GM18873 (cell line): Measurements from ENCODE around the gene TFB1M.

Source experiments
- ATAC-seq: cut with Tn5 transposase; IDR thresholded peaks from one replicate; pipeline ENCODE4 v1.9.1; 2021; ENCODE audit warnings: mild to moderate bottlenecking, moderate library complexity, moderate number of reproducible peaks; ENCODE audit not compliant: unreplicated experiment, low FRiP score

The TFB1M gene

DNA sequence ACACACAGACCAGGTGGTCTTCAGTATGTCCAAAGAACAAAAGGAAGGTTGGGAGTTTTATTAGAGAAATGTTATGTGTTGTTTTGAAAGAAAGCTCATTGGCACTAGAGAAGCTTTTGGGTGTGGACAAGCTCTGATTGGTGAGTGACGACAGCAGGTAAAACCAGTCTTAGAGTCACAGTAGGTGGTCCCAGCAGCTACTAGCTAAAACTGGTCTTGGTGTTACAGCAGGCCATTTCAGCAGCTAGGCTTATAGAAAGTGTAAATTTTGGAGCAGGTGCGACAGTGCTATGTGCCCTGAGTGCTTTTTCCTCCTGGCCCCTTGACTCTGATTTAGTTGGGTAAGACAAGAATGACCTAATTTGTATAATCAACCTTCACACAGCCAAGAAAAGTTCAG lies 46.9 kb downstream of the TFB1M start:
- ATAC-seq = no peak

DNA sequence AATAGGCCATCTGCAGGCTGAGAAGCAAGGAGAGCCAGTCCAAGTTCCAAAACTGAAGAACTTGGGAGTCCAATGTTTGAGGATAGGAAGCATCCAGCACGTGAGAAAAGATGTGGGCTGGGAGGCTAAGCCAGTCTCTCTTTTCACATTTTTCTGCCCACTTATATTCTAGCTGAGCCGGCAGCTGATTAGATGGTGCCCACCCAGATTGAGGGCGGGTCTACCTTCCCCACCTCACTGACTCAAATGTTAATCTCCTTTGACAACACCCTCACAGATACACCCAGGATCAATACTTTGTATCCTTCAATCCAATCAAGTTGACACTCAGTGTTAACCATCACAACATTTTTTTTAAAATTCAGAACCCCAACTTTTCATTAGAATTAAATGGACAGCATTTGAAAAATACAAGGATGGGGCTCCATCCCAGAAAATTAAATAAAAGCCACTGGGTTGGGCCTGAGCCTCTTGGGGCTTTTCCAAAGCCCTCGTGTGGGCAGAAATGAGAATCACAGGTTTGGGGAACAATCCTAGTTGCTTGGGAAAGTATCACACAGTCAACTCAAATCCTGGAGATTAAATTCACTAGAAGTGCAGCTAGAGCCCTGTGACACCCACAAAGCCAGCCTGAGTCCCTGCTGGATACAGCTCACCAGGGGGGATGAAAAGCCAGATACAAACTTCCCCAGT lies 48.3 kb downstream of the TFB1M start:
- no peak for ATAC-seq

DNA sequence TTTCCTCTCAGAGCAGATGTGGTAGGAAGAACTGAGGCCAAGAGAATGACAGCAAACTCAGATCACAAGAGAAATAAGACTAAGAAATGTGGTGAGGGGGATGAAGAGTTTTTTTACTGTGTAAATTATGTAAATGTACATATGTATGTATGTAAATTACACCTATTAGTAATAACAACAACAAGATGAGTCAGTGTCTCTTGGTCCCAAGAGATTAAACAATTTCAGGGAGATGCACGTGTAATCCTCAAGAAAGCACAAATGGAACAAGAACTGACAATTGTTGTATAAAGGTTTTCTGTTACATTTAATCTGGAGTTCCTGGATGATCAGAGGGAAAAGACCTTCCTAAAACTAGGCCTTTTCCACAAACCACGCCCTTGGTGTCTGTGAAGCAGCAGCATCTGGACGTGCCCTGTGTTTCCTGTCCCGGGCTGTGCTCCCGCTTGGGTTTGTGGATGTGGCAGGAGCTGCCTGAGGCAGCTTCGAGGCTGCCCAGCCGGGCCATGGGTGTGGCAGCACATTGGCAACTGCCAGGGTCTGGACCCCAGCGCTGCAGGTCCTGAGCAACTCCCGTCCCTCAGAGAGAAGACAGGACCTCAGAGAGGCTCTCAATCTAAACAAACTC lies 49.5 kb downstream of the TFB1M start:
- no peak for ATAC-seq

DNA sequence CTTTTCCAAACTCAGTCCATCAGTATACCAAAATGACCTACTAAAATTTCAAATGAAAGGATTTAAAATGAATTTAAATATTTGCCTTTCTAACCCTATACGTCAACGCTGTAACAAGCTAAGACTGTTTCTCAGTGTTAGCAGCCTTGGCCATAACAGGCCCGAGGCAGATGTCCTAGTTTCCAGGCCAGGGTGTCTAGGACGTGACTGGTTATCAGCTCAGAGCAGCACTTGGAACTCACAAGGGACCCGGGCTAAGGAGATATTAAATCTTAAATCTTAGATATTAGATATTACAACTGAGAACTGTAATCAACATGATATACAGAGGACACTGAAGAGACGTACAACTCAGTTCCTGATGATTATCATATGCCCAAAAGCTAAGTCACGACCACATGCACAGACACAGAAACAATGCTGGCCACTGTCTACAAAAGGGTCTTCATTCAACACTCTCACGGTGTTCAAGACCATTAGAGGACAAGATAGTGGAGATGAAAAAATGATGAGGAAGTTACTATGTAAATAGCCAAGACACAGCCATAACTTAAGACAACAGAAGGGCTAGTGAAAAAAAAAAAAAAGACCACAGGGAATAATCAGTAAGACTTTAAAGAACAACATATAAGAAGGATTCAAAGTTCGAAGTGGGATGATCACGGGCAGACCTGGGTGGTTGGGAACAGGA lies 50.8 kb downstream of the TFB1M start, which contains the start of gene CLDN20:
TSS of gene CLDN20 (plus strand) at position 641 of the 691 bp plus-strand sequence. CDS start 11,707 bp downstream, outside the sequence.
- no peak for ATAC-seq

DNA sequence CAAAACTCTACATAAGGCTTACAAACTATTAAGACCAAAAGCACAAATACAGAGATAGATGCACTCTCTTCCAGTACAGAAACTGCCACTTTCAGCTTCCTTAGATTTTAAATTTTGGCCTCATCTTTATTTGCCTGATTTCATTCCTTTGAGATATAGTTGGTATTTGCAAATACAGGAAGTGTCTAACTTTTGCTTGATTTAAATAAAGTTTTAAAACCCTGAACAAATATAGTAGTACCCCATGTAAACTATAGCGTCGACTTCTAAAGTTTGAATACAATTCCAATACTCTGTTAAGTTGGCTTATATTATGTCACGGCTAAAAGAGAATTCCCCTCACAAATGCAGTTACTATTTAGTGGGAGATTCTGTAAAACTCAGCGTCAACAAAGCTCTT lies 51.6 kb downstream of the TFB1M start:
- ATAC-seq = no peak

DNA sequence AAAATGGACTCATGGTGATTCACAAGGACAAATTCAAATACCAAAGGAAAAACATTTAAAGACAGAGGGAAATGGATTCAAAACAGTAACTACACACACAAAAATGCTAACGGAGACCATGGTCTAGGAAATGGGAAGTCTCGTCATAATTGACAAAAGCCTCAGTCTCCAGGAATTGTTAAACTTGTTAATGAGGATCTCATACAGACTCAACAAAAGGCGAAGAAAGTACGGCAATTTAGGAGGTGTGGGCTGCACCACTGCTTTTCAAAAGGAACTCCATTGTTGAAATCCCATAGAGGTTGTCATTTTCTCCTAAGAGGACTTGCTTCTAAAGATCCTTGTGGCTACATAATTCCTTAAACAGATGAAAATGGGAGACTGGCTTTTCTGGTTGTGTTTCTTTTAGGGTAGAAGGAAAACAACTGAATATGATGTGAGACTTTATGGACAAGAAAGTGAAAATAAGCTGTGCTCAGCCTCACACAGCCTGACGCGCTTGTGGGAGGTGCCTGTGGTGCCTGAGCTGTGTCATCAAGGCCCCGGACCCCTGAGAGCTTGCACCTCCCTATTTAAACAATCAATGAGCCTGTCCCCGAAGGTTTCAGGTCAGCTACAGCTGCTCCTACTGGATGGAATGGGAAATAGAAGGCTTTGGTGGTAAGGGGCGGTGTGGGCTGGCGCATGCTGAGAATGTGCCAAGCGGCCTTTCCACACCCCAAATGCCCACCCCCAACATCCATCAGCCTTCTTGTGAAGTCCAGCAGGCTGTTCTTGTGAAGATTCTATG lies 53.0 kb downstream of the TFB1M start:
- ATAC-seq = no peak

DNA sequence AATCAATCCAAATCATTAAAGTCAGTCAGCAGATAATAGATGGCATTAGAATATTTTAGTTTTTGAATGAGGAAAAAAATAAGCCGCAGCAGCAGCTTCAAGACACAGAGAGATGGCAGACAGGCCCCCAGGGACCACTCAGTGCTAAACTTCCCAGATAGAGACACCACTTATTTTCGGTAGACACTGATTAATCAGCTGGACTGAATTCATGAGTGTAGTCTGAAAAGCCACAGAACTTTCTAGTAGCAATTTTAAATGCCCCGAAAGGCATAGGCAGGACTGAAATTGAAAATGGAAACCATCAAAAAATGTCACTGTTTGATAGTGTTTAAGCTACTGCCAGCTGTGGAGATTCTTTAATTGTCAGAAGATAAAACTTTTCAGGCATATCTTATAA lies 53.6 kb downstream of the TFB1M start:
- ATAC-seq = peak; percentile 69

DNA sequence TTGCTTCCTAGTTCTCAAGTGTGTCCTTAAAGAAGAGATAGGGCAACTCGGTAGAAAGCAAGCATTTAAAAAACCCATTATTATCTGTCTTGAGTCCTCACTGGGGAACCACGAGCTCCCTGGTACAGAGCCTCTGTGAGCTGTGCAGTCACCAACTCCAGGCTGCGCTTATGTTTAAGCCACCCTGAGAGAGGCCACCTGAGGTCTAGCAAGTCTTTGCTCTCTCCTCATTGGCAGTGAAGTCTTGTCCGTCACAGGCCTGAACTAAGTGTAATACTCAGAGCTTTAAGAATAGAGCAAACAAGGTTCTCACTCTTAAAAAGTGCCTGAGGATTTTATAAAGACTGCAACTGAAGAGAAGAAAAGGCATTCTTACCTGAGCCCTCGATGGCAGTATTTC lies 54.4 kb downstream of the TFB1M start:
- ATAC-seq = no peak

DNA sequence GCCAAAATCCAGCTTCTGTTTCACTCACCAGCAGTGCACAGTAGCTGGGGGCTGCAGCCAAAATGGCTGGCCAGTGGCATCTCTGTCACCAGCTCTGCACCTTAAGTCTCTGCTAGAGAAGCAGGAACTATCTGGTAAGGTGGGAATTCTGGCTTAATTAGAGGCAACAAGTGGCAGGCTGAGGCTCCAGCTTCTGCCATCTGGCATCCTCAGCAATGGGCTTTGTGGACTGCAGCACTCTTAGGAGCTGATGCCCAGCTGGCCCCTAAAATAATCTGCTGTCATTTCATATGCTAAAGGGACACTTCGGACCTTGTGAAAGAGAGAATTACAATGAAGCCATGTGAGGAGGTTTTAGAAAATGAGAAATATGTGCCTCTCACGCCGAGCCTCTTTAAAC lies 55.1 kb downstream of the TFB1M start:
- ATAC-seq = no peak

DNA sequence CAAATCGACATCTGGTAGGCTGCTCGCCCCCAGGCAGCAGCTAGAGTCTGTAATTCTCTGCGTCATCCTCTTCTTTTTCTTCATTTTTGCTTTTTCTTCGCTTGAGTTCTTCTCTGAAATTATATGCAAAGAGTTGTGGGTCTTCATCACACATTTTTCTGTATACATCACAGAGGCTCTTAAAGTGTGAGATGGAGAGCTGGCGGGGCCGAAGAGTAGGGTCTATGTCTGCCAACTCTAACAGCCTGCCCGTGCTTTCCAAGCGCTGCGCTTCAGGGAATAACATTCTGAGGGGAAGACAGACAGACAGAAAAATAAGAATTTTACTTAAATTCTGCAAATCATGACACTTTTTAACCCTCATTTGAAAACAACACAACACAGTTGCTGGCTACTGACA lies 56.5 kb downstream of the TFB1M start:
- no peak for ATAC-seq

DNA sequence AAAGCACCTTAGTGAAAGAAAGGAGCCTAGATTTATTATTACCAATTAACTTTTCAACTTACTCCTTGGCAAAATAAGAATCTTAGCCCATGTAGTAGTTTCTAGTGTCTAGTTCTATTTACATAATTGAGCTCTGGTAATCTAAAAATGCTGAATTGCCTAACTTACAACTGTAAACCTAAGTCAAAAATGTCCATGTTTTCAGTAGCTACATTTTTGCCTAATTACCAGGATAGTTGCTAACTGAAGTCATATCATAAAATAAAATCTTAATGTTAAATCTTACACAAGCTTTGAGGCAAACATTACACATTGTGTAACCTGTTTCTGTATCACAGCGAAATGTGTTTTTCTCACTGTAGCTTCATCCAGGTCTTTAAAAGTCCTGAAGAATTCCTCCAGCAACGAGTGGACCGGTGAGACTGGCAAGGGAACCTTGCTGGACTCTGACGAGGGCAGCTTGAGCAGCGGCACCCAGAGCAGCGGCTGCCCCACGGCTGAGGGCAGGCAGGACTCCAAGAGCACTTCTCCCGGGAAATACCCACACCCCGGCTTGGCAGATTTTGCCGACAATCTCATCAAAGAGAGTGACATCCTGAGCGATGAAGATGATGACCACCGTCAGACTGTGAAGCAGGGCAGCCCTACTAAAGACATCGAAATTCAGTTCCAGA lies 58.0 kb downstream of the TFB1M start:
- no peak for ATAC-seq

DNA sequence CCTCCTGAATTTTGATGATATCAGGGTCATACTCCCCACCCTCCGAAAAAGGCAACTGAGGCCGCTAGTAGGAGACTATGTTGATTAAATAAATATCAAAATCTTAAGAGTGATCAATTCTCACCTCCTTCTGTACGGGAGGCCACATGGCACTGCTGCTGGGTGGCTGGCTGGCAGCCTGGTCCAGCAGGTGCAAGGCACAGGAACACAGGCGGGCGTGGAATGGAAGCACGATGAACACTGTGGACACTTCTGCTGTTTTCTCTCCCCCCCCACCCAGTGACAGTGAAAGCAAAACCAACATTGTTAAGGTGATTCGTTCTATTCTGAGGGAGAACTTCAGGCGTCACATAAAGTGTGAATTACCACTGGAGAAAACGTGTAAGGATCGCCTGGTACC lies 60.1 kb downstream of the TFB1M start:
- ATAC-seq = no peak

DNA sequence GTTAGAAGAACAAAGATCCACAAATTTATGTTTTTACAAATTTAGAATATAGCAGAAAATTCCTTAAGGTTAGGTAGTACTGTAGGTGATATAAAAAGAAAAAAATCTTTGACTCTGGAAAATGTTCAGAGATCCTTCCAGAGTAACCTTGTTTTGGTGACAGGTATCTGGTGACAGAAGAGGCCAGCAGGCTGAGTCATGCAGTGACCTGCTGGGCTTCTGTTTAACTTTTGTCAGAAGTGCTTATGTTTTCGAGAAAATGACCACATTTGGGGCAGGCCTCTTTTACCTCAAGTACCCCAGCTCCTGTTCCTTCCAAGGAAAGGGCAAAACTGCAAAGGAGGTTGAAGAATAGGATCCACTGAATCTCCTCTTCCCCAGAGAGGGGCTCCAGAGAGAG lies 60.9 kb downstream of the TFB1M start:
- ATAC-seq = no peak

DNA sequence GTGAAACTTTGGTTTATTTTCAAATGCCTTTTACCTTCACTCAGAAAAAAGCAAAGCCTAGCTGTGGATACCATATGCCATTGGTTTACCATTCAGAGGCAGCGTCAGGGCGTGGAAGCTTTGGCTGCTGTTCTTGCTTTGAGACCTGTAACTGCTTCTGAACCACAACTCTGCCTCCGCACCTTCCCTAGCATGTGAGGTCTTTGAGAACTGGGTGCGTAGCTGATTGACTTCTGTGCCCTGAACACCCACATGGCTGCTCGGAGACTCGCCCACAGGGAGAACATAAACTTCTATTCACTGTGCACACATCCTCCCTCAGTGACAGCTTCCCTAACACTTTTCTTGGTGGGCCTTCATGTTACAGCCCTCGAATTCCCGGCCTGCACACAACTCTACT lies 61.7 kb downstream of the TFB1M start:
- no peak for ATAC-seq

DNA sequence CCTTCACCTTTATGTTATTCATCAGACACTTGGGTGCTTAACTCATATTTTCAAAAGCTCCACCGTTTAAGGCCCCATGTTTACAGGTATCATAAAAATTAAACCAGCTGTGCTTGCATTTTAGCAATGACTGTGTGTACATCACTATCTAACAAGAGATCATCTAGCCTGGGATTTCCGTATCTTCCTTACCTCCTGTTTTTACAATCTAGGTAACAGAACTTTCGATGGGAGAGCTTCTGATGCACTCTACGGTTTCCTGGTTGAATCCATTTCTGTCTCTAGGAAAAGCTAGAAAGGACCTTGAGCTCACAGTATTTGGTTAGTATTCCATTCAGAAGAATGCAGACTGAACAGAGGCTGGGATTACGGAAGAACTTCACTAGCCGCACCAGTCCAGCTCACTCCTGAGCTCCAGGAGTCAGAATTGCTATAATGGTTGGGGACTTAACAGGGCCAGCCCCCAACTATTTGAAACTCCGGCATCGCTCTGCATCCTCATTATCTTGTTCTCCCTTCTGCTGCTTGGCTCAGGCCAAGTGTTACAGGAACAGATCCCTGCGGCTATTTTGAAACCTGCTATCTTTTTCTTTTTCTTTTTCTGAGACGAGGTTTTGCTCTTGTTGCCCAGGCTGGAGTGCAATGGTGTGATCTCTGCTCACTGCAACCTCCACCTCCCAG lies 63.4 kb downstream of the TFB1M start:
- no peak for ATAC-seq

DNA sequence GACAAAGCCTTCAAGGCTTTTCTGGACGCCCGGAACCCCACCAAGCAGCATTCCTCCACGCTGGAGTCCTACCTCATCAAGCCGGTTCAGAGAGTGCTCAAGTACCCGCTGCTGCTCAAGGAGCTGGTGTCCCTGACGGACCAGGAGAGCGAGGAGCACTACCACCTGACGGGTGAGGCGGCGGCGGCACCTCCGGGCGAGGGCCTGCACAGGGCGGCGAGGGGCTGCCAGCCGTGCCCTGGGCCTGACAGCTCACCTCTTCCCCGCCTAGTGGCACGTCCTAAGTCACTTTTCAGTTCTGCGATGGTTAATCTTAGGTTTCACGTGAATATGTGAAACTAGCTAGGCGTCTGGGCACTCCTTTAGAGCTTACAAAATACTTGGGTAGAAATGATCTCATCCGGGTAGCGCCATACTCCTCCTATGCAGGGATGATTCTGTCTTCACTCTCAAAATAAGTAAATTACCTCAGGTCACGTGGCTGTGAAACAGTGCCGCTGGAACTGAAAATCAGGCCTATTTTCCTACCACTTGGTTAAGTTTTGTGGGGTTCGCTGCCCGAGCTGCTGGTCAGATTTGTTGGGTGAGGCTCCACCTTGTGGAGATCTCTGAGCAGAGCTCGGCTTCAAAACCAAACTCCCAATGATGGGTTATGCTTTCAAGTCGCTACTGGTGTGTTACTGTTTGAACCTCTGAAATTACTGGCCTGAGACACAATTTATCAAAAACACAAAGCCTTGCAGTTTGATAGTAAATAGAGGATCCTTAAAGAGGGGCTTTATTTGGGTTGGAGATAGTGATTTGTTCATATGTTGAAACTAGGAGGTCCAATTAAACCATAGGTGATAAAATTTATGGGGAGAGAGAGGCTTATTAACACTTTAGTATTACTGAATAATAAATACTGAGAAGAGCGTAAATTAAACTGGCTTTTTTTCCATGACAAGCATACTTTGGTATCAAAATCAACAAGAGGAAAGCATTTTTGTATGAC lies 66.0 kb downstream of the TFB1M start:
- no peak for ATAC-seq

DNA sequence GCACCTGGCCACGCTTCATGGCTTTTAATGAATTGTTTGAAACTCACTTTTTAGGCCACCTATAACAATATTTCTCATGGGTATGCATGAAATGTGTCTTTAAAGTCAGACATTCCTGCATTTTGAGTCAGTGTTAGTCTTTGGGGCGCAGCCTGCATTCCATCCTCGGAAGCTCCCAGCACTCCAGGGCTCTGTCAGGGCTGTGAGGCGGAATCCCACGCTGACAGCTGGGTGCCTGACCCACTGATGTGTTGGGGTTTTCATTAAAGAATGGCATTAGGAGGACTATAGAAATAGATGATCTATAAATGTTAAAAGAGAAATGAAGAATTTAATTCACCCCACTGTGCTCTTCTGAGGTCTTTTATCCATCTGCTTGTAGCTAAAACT lies 66.7 kb downstream of the TFB1M start:
- ATAC-seq = no peak

DNA sequence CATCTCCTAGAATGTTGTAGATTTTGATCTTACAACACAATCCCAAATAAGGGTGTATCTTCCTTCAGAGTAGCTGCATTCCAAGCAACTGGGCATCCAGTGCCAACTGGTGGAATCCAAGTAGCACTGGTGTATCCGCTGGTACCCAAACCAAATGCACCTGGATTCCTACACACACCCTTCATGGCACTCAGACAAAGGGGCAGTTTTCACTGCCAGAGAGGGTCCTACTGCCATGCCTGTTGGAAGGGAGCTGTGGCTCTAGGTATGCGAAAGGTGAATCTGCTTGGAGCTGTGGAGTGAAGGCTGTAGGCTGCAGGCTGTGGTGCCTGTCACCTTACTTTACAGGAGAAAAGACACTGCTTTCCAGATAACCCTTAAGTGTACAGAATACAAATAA lies 67.5 kb downstream of the TFB1M start:
- ATAC-seq = no peak

DNA sequence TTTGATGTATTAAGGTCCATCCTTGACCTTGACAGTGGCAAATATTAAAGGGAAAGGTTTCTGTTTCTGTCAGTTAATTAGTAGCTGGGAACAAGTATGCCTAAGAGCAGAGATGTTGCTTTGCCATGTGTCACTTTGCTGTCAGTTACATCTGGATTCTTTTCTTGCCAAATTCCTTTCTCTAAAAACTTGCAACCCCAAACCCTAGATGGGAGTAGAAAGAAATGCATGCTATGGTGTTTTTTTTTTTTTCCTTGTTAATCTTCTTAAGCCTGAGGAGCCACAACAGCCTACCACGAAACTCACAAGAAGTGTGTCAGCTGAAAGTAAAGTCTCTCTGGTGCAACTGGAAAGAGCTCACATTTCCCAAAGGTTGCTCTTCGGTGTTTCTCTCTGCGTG lies 68.5 kb downstream of the TFB1M start:
- no peak for ATAC-seq
